RPMI7951 (cell line): Measurements from ENCODE around the gene ZNHIT6. TPM values are rescaled to one million over a fixed set of nuclear protein-coding genes. Genes with fewer than 3 reads are reported as not detected.

Experiments used
- DNase-seq: peaks from one replicate; pipeline ENCODE4 v3.0.0-alpha.2; 2012; ENCODE audit warnings: low read depth
- total RNA-seq: library from RNA; depleted of rRNA; stranded (reverse); fragments of >200 nt; shearing (Covaris generic); gene quantifications from 2 replicates; pipeline ENCODE4 v1.2.3, GENCODE V29; 2014

Gene ZNHIT6
- total RNA-seq, 1 experiment from 2014 or later, result 13.2 TPM

- DNase-seq, result no peak
Measured at GRCh38 chr1:85617633-85618100, 90.6 kb downstream of the ZNHIT6 start.

- DNase-seq, result no peak
Measured at GRCh38 chr1:85616736-85617135, 91.5 kb downstream of the ZNHIT6 start.

- DNase-seq, result no peak
Measured at GRCh38 chr1:85616364-85616705, 91.9 kb downstream of the ZNHIT6 start.

GRCh38 chr1:85615586-85616363 is 92.5 kb downstream of the ZNHIT6 start:
- DNase-seq, result no peak

- peak; percentile 89 for DNase-seq
Measured at GRCh38 chr1:85612704-85613361, 95.4 kb downstream of the ZNHIT6 start.

- peak; percentile 99 for DNase-seq
Measured at GRCh38 chr1:85611856-85612255, 96.4 kb downstream of the ZNHIT6 start.

- DNase-seq, result peak; percentile 71
Measured at GRCh38 chr1:85611425-85611824, 96.8 kb downstream of the ZNHIT6 start.

GRCh38 chr1:85609976-85610375 is 98.3 kb downstream of the ZNHIT6 start:
- no peak for DNase-seq

- DNase-seq, result no peak
Measured at GRCh38 chr1:85608851-85609250, 99.4 kb downstream of the ZNHIT6 start.

- DNase-seq, result peak; percentile 31
Measured at GRCh38 chr1:85607921-85608265, 100.3 kb downstream of the ZNHIT6 start.

- peak; percentile 100 for DNase-seq
Measured at GRCh38 chr1:85607126-85607920, 100.9 kb downstream of the ZNHIT6 start.

- peak; percentile 32 for DNase-seq
Measured at GRCh38 chr1:85606414-85606800, 101.8 kb downstream of the ZNHIT6 start.

- DNase-seq, result peak; percentile 26
Measured at GRCh38 chr1:85605484-85606413, 102.5 kb downstream of the ZNHIT6 start.

GRCh38 chr1:85604298-85604997 is 103.8 kb downstream of the ZNHIT6 start:
- DNase-seq, result no peak

GRCh38 chr1:85603086-85603880 is 105.0 kb downstream of the ZNHIT6 start:
- DNase-seq, result no peak

GRCh38 chr1:85602571-85602970 is 105.7 kb downstream of the ZNHIT6 start:
- no peak for DNase-seq

GRCh38 chr1:85601901-85602300 is 106.3 kb downstream of the ZNHIT6 start:
- no peak for DNase-seq

GRCh38 chr1:85599681-85600080 is 108.6 kb downstream of the ZNHIT6 start:
- DNase-seq, result no peak
